Uterus (tissue), 4 donors: ENCODE data around the gene AUTS2. TPM values are rescaled to one million over a fixed set of nuclear protein-coding genes. Genes with fewer than 3 reads are reported as not detected.

Source experiments
- DNase-seq, 2 donors: peaks; one replicate each; pipeline ENCODE4 v3.0.0-alpha.2; 2019 to 2020
- H3K27ac ChIP-seq, 2 donors: fragments of 200-600 bp; sonication (generic); 1 replicate in 1 of 2; 2 replicates in 1 of 2; pipeline ENCODE4 v1.5.1; 2016 to 2018
- H3K27me3 ChIP-seq, 2 donors: fragments of 200-600 bp; sonication (generic); one replicate each; pipeline ENCODE4 v1.5.1; 2018 to 2019; ENCODE audit warnings: control low read depth in 1 of 2
- H3K36me3 ChIP-seq, 2 donors: fragments of 200-600 bp; sonication (generic); one replicate each; pipeline ENCODE4 v1.5.1; 2019; ENCODE audit warnings: control low read depth in 1 of 2
- H3K4me1 ChIP-seq, 2 donors: fragments of 200-600 bp; sonication (generic); one replicate each; pipeline ENCODE4 v1.5.1; 2018 to 2019; ENCODE audit warnings: control low read depth in 1 of 2
- H3K4me3 ChIP-seq, 2 donors: fragments of 200-600 bp; sonication (generic); 1 replicate in 1 of 2; 2 replicates in 1 of 2; pipeline ENCODE4 v1.5.1; 2018 to 2019; ENCODE audit warnings: mild to moderate bottlenecking in 1 of 2
- H3K9me3 ChIP-seq, 2 donors: fragments of 200-600 bp; sonication (generic); one replicate each; pipeline ENCODE4 v1.5.1; 2019; ENCODE audit warnings: control low read depth in 1 of 2
- CTCF ChIP-seq, 4 experiments: fragments of 200-600 bp in 2 of 4; fragments of 450-650 bp in 2 of 4; sonication (generic) in 2 of 4; IDR thresholded peaks; one replicate each; pipeline ENCODE4 v1.5.1; 2016 to 2019; ENCODE audit warnings: antibody characterized with exemption in 4 of 4, mild to moderate bottlenecking in 2 of 4, moderate library complexity in 1 of 4
- POLR2A ChIP-seq, 2 donors: fragments of 450-650 bp; IDR thresholded peaks; one replicate each; pipeline ENCODE4 v1.6.1; 2016; ENCODE audit warnings: antibody characterized with exemption in 2 of 2, mild to moderate bottlenecking in 1 of 2, moderate library complexity in 1 of 2
- intact Hi-C: fragments of 100-400 bp; cut with DNase I; formaldehyde crosslinking; loops from one replicate; pipeline ENCODE4 v1.15.1; 2023; ENCODE audit warnings: low total_unique reads
- total RNA-seq, 4 donors: library from RNA; depleted of rRNA in 3 of 4; stranded (reverse); fragments of >200 nt in 3 of 4; gene quantifications; one replicate each; pipeline versions ENCODE4 v1.1.0 to v1.2.4, GENCODE V29; 2014 to 2023
- donor health status: DM: yes; HTN: yes; CAD: no.

AUTS2 gene
- total RNA-seq, 4 donors from 2014 or later, result 10.5 to 58.2 (median 30.0) TPM

DNA sequence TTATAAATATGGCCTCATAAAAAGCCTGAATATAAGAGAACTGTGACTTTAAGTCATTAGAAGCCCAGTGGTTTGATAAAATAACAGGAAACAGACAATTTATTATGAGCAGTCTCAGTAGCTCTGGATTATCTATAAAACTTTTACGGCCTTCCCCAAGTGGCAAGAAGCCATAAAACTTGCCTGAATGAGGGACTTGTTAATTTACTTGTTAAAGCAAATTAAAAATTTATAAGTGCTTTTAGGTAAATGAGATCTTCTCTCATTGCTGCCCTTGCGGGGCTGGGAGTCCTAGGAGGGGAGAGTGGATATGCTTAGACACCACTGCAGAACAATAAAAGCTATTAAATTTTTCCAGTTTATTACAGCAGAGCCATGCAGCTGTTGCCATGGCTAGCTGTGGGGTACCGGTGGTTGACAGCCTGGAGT is 499.9 kb downstream of the AUTS2 start:
- H3K4me3 ChIP-seq, result no peak overlapping the region
- intact Hi-C loops, result no loop called here

DNA sequence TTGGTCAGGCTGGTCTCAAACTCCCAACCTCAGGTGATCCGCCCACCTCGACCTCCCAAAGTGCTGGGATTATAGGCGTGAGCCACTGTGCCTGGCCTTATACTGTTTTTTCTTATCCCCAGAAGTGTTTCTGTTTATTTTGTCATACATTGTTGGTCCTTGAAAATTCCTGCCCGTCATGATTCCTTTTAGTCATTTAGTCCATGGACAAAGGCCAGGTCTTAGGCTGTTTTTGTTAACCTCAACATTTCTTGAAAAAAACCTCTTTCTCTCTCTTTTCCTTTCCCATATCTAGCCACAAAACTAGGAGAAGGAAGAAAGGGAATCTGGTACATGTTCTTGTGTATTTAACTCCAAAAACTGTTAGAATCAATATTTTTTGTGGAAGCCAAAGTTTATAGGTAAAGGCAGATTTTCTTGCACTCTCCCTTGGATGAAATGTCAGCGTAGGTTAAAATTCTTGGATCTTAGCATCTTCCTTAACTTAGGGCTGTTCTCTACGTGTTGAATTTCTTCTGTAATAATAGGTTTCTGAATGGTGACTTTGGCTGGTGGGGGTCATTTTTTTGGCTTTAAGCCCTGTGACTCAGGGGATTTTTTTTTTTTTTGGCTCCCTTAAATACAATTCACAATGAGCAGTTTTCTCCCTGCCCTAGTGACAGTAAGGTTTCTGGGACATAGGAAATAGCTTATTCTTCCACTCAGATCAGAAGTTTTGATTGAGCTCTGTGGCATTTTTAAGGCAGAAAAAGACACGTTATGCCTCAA is 500.8 kb downstream of the AUTS2 start:
- intact Hi-C loops, result no loop called here
- Histone ChIP-seq H3K27ac (no peak overlapping the region), H3K4me1 (no peaks in the 10 kb centered on the region), H3K27me3 (no peaks in the 10 kb centered on the region), H3K4me3 (no peak overlapping the region), H3K36me3 (peaks cover 0 to 1% of the 10 kb centered on the region in 2 donors), H3K9me3 (no peaks in the 10 kb centered on the region)
- no peak for DNase-seq
- TF ChIP-seq CTCF (IDR thresholded peaks at IDR 0.05) (no peak), POLR2A (IDR thresholded peaks at IDR 0.05) (no peak)

More for the DNA sequence above, 499.9 kb downstream of the AUTS2 start:
- Histone ChIP-seq H3K4me1 (peaks cover 0 to 2% of the 10 kb centered on the region in 2 donors), H3K27me3 (no peaks in the 10 kb centered on the region), H3K36me3 (peaks cover 0 to 1% of the 10 kb centered on the region in 2 donors), H3K9me3 (no peaks in the 10 kb centered on the region), H3K27ac (no peak overlapping the region)
- TF ChIP-seq POLR2A (IDR thresholded peaks at IDR 0.05) (no peak), CTCF (IDR thresholded peaks at IDR 0.05) (no peak)
- DNase-seq, result no peak

- no peak for TF ChIP-seq CTCF (IDR thresholded peaks at IDR 0.05)
- TF ChIP-seq POLR2A (IDR thresholded peaks at IDR 0.05), result no peak
- H3K27ac ChIP-seq, result no peak overlapping the region
- H3K36me3 ChIP-seq, result peaks cover 0 to 1% of the 10 kb centered on the region in 2 donors
- no peaks in the 10 kb centered on the region for H3K4me1 ChIP-seq
- no peak overlapping the region for H3K4me3 ChIP-seq
- H3K9me3 ChIP-seq, result no peaks in the 10 kb centered on the region
- no peaks in the 10 kb centered on the region for H3K27me3 ChIP-seq
- no peak for DNase-seq
- intact Hi-C loops, result no loop called here
Measured at GRCh38 chr7:70104243-70104642, 506.0 kb downstream of the AUTS2 start.

DNA sequence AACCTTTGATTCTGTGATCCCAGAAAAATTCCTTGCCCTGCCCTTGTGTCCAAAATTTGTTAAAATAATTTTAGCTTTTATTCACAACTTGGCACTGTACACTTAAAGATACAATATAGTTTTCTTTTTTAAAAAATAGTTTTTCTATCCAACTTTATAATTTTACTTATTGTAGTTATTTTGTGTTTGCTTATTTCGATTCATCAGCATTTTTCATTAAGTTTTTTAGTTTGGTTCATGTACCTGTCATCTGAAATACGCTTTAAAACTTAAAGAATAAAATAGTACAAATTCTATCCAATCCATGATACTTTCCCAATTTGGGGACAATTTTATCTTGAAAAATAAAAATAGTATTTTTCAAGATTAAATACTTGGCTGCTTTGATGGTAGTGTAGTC is 514.8 kb downstream of the AUTS2 start:
- H3K4me1 ChIP-seq, result no peaks in the 10 kb centered on the region
- no peaks in the 10 kb centered on the region for H3K36me3 ChIP-seq
- DNase-seq, result no peak
- H3K27ac ChIP-seq, result no peak overlapping the region
- TF ChIP-seq POLR2A (IDR thresholded peaks at IDR 0.05) (no peak), CTCF (IDR thresholded peaks at IDR 0.05) (no peak)
- H3K9me3 ChIP-seq, result no peaks in the 10 kb centered on the region
- intact Hi-C loops, result no loop called here
- no peak overlapping the region for H3K4me3 ChIP-seq
- H3K27me3 ChIP-seq, result no peaks in the 10 kb centered on the region

DNA sequence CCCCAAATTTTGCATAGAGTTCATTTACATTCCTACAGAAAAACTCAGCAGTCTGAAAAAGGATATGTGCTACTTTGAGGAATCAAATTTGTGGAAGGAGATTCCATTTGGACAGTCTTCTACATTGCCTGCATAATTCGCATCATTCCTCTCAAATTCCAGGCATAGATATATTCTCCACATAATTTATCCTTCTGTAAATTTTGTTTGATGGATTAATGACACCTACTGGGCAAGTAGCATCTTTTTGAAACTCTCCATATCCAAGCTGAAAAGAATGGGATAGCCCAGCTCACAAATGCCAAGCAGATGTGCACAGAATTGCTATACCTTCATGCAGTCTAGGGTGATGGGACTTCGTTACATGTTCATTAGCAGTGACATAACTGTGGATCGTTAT is 515.3 kb downstream of the AUTS2 start:
- Histone ChIP-seq H3K27me3 (no peaks in the 10 kb centered on the region), H3K27ac (no peak overlapping the region), H3K4me3 (no peak overlapping the region), H3K9me3 (no peaks in the 10 kb centered on the region), H3K36me3 (no peaks in the 10 kb centered on the region), H3K4me1 (no peaks in the 10 kb centered on the region)
- TF ChIP-seq CTCF (IDR thresholded peaks at IDR 0.05), result no peak
- TF ChIP-seq POLR2A (IDR thresholded peaks at IDR 0.05), result no peak
- no peak for DNase-seq
- intact Hi-C loops, result no loop called here
